ENCODE data around the gene SCGB3A1. TPM values are rescaled to one million over a fixed set of nuclear protein-coding genes. Genes with fewer than 3 reads are reported as not detected.

The SCGB3A1 gene
- total and polyA plus RNA-seq, 7 donors = 0.46 TPM; not detected in 6

- no peak for TF ChIP-seq CTCF (IDR thresholded peaks at IDR 0.05)
Measured at GRCh38 chr5:180548563-180548962, 42.7 kb downstream of the SCGB3A1 start.

GRCh38 chr5:180545248-180545647 is 46.1 kb downstream of the SCGB3A1 start:
- no peak overlapping the region for H3K4me3 ChIP-seq
- no peak for TF ChIP-seq CTCF (IDR thresholded peaks at IDR 0.05)
- peaks cover 0 to 19% of the 10 kb centered on the region in 2 donors for H3K36me3 ChIP-seq (ENCODE audit: insufficient read depth in 1 of 2, low read depth in 1 of 2)
- ATAC-seq (no peak), DNase-seq (no peak)
- intact Hi-C loops (cut with DNase I) = no loop called here
- H3K27me3 ChIP-seq (ENCODE audit: insufficient read depth in 3 of 3, low read length in 2 of 3) = no peaks in the 10 kb centered on the region
- H3K9me3 ChIP-seq = no peaks in the 10 kb centered on the region
- H3K4me1 ChIP-seq = peaks cover 3% of the 10 kb centered on the region
- 96 to 100% (median 97%) methylated on average over 3 of the region's 3 CpGs for WGBS, 3 donors
- H3K27ac ChIP-seq = no peak overlapping the region

More at GRCh38 chr5:180548563-180548962, 42.7 kb downstream of the SCGB3A1 start:
- Histone ChIP-seq H3K27ac (no peak overlapping the region), H3K27me3 (ENCODE audit: insufficient read depth in 3 of 3, low read length in 2 of 3) (no peaks in the 10 kb centered on the region), H3K4me1 (peaks cover 3% of the 10 kb centered on the region), H3K36me3 (ENCODE audit: insufficient read depth in 1 of 2, low read depth in 1 of 2) (peaks cover 0 to 35% of the 10 kb centered on the region in 2 donors), H3K4me3 (no peak overlapping the region), H3K9me3 (no peaks in the 10 kb centered on the region)
- WGBS, 3 donors = 54 to 72% (median 64%) methylated on average over 3 of the region's 3 CpGs
- intact Hi-C loops (cut with DNase I) = no loop called here
- ATAC-seq (no peak), DNase-seq (no peak)

- intact Hi-C loops (cut with DNase I) = no loop called here
Measured at GRCh38 chr5:180541710-180542109, 49.6 kb downstream of the SCGB3A1 start.

More at GRCh38 chr5:180541710-180542109, 49.6 kb downstream of the SCGB3A1 start:
- H3K36me3 ChIP-seq (ENCODE audit: insufficient read depth in 1 of 2, low read depth in 1 of 2) = peaks cover 0 to 13% of the 10 kb centered on the region in 2 donors
- no peak overlapping the region for H3K27ac ChIP-seq
- H3K9me3 ChIP-seq = no peaks in the 10 kb centered on the region
- WGBS, 3 donors = 87 to 93% (median 92%) methylated on average over 9 of the region's 9 CpGs
- DNase-seq = no peak
- no peaks in the 10 kb centered on the region for H3K4me1 ChIP-seq
- no peaks in the 10 kb centered on the region for H3K27me3 ChIP-seq (ENCODE audit: insufficient read depth in 3 of 3, low read length in 2 of 3)
- no peak overlapping the region for H3K4me3 ChIP-seq
- no peak for ATAC-seq
- TF ChIP-seq CTCF (IDR thresholded peaks at IDR 0.05) = no peak

Other genes starting within 250 kb of the SCGB3A1 start
- gene GFPT2, start 238.2 kb downstream of the SCGB3A1 start, total RNA-seq = 1 to 10 TPM; 4.4 to 7.2 (median 6.5) TPM
- gene GFPT2, start 238.2 kb downstream of the SCGB3A1 start, polyA plus RNA-seq = 1 to 10 TPM; 2.0 to 2.4 (median 2.4) TPM
- gene CNOT6, start 97.1 kb downstream of the SCGB3A1 start, total RNA-seq = 10 to 100 TPM in 1 of 4 donors, 1 to 10 TPM in 3; 7.0 to 12.7 (median 8.9) TPM
- gene CNOT6, start 97.1 kb downstream of the SCGB3A1 start, polyA plus RNA-seq = 10 to 100 TPM in 1 of 3 donors, 1 to 10 TPM in 2; 3.6 to 13.7 (median 8.4) TPM
- 1 to 10 TPM; 3.3 to 7.3 (median 3.7) TPM for gene FLT4, start 58.1 kb upstream of the SCGB3A1 start, total RNA-seq
- 1 to 10 TPM; 1.7 to 3.7 (median 2.3) TPM for gene FLT4, start 58.1 kb upstream of the SCGB3A1 start, polyA plus RNA-seq
- gene OR2Y1, start 148.6 kb upstream of the SCGB3A1 start, total RNA-seq = not detected
- not detected for gene OR2Y1, start 148.6 kb upstream of the SCGB3A1 start, polyA plus RNA-seq
- gene MGAT1, start 211.3 kb upstream of the SCGB3A1 start, total RNA-seq = 10 to 100 TPM; 53.6 to 92.3 (median 70.0) TPM
- gene MGAT1, start 211.3 kb upstream of the SCGB3A1 start, polyA plus RNA-seq = 100 to 1,000 TPM in 1 of 3 donors, 10 to 100 TPM in 2; 68.1 to 134 (median 77.8) TPM